ENCODE measurements around the gene ZNF764. TPM values are rescaled to one million over a fixed set of nuclear protein-coding genes. Genes with fewer than 3 reads are reported as not detected.

ZNF764 gene
- total RNA-seq (100 to 1,000 TPM in 1 of 5 donors, 10 to 100 TPM in 3, 1 to 10 TPM in 1; 3.5 to 107 (median 13.4) TPM), polyA plus RNA-seq (1 to 10 TPM; 3.9 to 7.8 (median 6.8) TPM)
- long read RNA-seq, donor 1, partial matches to known transcripts: 0 of 1 reads
- long read RNA-seq, donor 1, other reads (novel, unspliced or antisense): 0 of 1 reads
- long read RNA-seq, donor 2, transcript ZNF764-202 (3 exons, 2,970 nt): major isoform, 5 of 7 reads
- long read RNA-seq, donor 2, partial matches to known transcripts: 0 of 7 reads
- long read RNA-seq, donor 2, other reads (novel, unspliced or antisense): 0 of 7 reads
- long read RNA-seq, donor 3, partial matches to known transcripts: 0 of 4 reads
- long read RNA-seq, donor 3, other reads (novel, unspliced or antisense): 0 of 4 reads
- long read RNA-seq, donor 4: 0 reads
- long read RNA-seq, donor 5, transcript ZNF764-202 (3 exons, 2,970 nt): major isoform, 5 of 6 reads
- long read RNA-seq, donor 5, partial matches to known transcripts: 0 of 6 reads
- long read RNA-seq, donor 5, other reads (novel, unspliced or antisense): 0 of 6 reads
- long read RNA-seq, donor 6, transcript ZNF764-203 (2 exons, 949 nt): minor isoform, 5 of 12 reads
- long read RNA-seq, donor 6, transcript ZNF764-202 (3 exons, 2,970 nt): major isoform, 7 of 12 reads
- long read RNA-seq, donor 6, partial matches to known transcripts: 0 of 12 reads
- long read RNA-seq, donor 6, other reads (novel, unspliced or antisense): 0 of 12 reads
- long read RNA-seq, donor 7, partial matches to known transcripts: 0 of 3 reads
- long read RNA-seq, donor 7, other reads (novel, unspliced or antisense): 0 of 3 reads
- long read RNA-seq, donor 8, partial matches to known transcripts: 0 of 5 reads
- long read RNA-seq, donor 8, other reads (novel, unspliced or antisense): 0 of 5 reads
- long read RNA-seq, donor 9, partial matches to known transcripts: 0 of 3 reads
- long read RNA-seq, donor 9, other reads (novel, unspliced or antisense): 0 of 3 reads
- long read RNA-seq, donor 10, transcript ZNF764-202 (3 exons, 2,970 nt): major isoform, 5 of 7 reads
- long read RNA-seq, donor 10, partial matches to known transcripts: 0 of 7 reads
- long read RNA-seq, donor 10, other reads (novel, unspliced or antisense): 0 of 7 reads

DNA sequence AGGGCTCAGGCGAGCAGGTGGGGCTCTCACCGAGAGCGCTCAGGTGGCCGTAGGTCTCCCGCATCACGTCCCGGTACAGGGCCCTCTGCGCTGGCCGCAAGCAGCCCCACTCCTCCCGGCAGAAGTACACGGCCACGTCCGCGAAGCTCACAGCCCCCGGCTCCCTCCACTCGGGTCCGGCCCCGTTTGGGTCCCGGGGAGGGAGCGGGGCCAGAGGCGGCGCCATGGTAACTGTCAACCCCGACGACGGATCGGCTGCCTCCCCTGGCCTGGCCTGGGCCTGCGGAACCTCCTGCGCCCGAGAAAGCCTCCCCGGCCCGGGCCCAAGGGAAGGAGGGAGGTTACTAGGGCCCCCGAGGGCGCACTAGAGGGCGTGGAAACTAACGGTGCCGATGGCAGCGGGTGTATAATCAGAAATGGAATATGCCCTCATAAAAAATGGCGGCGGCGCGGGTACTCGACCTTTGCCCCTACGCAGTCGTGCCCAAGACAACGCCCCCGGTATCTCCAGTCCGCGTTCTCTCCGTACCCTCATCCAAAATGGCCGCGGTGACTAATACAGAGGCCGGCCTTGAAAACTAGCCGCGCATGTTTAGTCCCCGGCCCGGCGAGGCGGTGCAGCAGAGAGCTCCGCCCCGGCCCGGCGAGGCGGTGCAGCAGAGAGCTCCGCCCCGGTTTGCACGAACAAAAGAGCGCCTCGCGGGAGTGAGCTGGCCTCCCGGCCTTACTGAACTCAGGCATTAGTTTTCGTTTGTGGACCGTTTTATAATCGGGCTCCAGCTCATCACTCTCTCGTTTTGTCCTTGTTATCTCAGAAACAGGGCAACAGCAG is at the start of gene ZNF764:
Gene ZNF764, minus strand, starts transcription at position 418 of the 832 bp plus-strand sequence. Its CDS starts 192 bp downstream, at position 226.
- intact Hi-C loops (cut with DNase I; ENCODE audit: low total_unique reads): no loop called here
- WGBS, 5 donors: 0% methylated on average over 11 to 74 of the region's 74 CpGs
- TF ChIP-seq EP300 (IDR thresholded peaks at IDR 0.05): no peak
- TF ChIP-seq, protein P1, sequence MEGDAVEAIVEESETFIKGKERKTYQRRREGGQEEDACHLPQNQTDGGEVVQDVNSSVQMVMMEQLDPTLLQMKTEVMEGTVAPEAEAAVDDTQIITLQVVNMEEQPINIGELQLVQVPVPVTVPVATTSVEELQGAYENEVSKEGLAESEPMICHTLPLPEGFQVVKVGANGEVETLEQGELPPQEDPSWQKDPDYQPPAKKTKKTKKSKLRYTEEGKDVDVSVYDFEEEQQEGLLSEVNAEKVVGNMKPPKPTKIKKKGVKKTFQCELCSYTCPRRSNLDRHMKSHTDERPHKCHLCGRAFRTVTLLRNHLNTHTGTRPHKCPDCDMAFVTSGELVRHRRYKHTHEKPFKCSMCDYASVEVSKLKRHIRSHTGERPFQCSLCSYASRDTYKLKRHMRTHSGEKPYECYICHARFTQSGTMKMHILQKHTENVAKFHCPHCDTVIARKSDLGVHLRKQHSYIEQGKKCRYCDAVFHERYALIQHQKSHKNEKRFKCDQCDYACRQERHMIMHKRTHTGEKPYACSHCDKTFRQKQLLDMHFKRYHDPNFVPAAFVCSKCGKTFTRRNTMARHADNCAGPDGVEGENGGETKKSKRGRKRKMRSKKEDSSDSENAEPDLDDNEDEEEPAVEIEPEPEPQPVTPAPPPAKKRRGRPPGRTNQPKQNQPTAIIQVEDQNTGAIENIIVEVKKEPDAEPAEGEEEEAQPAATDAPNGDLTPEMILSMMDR (IDR thresholded peaks at IDR 0.05): peak in 1 of 7 experiments; percentile 6
- TF ChIP-seq POLR2AphosphoS5 (IDR thresholded peaks at IDR 0.05): peak; percentile 48 to 91 (median 51)
- peak in 1 of 4 donors; percentile 12 for TF ChIP-seq POLR2A (IDR thresholded peaks at IDR 0.05)

GRCh38 chr16:30606004-30606403 is 47.8 kb upstream of the ZNF764 start:
- TF ChIP-seq, protein P1 (IDR thresholded peaks at IDR 0.05): no peak
- TF ChIP-seq EP300 (IDR thresholded peaks at IDR 0.05): no peak
- peaks cover 32 to 63% (median 62%) of the 10 kb centered on the region in 4 donors for H3K36me3 ChIP-seq
- 93 to 99% (median 95%) methylated on average over 3 of the region's 3 CpGs for WGBS, 5 donors

More for the DNA sequence above, at the start of gene ZNF764:
- no peaks in the 10 kb centered on the region for H3K27me3 ChIP-seq
- peak within 1 kb of the TSS; percentile 72 to 84 (median 78) for H3K4me3 ChIP-seq
- DNase-seq: peak; percentile 99
- H3K9me3 ChIP-seq: no peaks in the 10 kb centered on the region
- H3K4me1 ChIP-seq: peaks cover 7 to 75% (median 59%) of the 10 kb centered on the region in 4 donors
- peaks cover 13 to 32% (median 31%) of the 10 kb centered on the region in 4 donors for H3K36me3 ChIP-seq
- peak within 1 kb of the TSS; percentile 91 to 98 (median 96) for H3K27ac ChIP-seq

DNA sequence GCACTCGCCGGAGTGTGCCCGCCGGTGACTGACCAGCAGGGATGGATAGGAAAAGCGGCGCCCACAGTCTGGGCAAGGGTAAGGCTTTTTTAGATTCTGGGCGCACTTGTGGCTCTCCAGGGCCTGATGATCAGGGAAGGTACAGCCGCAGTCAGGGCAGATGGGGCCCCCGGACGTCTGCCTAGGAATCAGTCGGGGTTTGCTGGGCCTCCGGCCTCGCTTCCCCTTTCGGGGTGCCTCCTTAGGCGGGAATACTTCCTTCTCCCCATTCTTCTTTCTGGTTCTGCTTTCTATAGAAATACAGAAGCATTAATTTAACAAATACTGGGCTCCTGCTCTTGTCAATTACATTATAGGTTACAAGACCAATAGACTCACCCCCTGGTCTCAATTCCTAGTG is 47.0 kb upstream of the ZNF764 start:
- TF ChIP-seq EP300 (IDR thresholded peaks at IDR 0.05) (no peak), POLR2AphosphoS5 (IDR thresholded peaks at IDR 0.05) (no peak), POLR2A (IDR thresholded peaks at IDR 0.05) (no peak)
- TF ChIP-seq, protein P1 (IDR thresholded peaks at IDR 0.05): no peak
- H3K36me3 ChIP-seq: peaks cover 32 to 63% (median 62%) of the 10 kb centered on the region in 4 donors
- intact Hi-C loops (cut with DNase I; ENCODE audit: low total_unique reads): no loop called here
- no peaks in the 10 kb centered on the region for H3K27me3 ChIP-seq
- DNase-seq: no peak
- no peaks in the 10 kb centered on the region for H3K9me3 ChIP-seq
- WGBS, 5 donors: 89 to 94% (median 91%) methylated on average over 14 to 15 of the region's 15 CpGs
- H3K4me3 ChIP-seq: no peak overlapping the region
- H3K4me1 ChIP-seq: peaks cover 0 to 34% (median 17%) of the 10 kb centered on the region in 4 donors
- no peak overlapping the region for H3K27ac ChIP-seq

More at GRCh38 chr16:30606004-30606403, 47.8 kb upstream of the ZNF764 start:
- Histone ChIP-seq H3K27me3 (no peaks in the 10 kb centered on the region), H3K9me3 (no peaks in the 10 kb centered on the region), H3K27ac (no peak overlapping the region), H3K4me1 (peaks cover 0 to 41% (median 20%) of the 10 kb centered on the region in 4 donors), H3K4me3 (no peak overlapping the region)
- intact Hi-C loops (cut with DNase I; ENCODE audit: low total_unique reads): no loop called here
- no peak for DNase-seq
